B cell (primary cell): ENCODE data around the gene ESYT2. TPM values are rescaled to one million over a fixed set of nuclear protein-coding genes. Genes with fewer than 3 reads are reported as not detected.
"Not testable (repeated sequence)": the region's sequence is repeated elsewhere in the genome, so short reads cannot be mapped to it uniquely, and the experiment has no call there.

Experiments used
- ATAC-seq: fragments of 200-7000 bp; cut with Tn5 transposase; one replicate; pipeline ENCODE4 v1.10.0; 2021; ENCODE audit warnings: low read depth, mild to moderate bottlenecking, moderate number of reproducible peaks, moderate library complexity
- CTCF ChIA-PET: fragments of 350-600 bp; sonication (Branson Sonifier 250); formaldehyde crosslinking; loops from one replicate; lab custom pipeline; 2021; ENCODE audit warnings: antibody characterized with exemption, inconsistent platforms; lab: Charles Lee
- POLR2A ChIA-PET: fragments of 350-600 bp; sonication (Branson Sonifier 250); formaldehyde crosslinking; loops from one replicate; lab custom pipeline; 2021; ENCODE audit warnings: antibody characterized with exemption; lab: Charles Lee
- DNase-seq: peaks from one replicate; pipeline ENCODE4 v3.0.0; 2013
- H2AFZ ChIP-seq: 2 replicates; pipeline ENCODE4 v1.6.1; 2012; ENCODE audit warnings: mild to moderate bottlenecking, low read depth, low read length; ENCODE audit not compliant: insufficient read depth, poor library complexity, severe bottlenecking
- H3K27ac ChIP-seq, 2 donors: 1 replicate in 1 of 2; 2 replicates in 1 of 2; pipeline ENCODE4 v1.5.1; 2012 to 2013; ENCODE audit warnings: low read length in 2 of 2, mild to moderate bottlenecking in 2 of 2, moderate library complexity in 1 of 2
- H3K27me3 ChIP-seq, 4 experiments: fragments of 200-600 bp in 1 of 4; sonication (generic) in 1 of 4; replicated peaks in 1 of 4; 1 replicate in 2 of 4; 2 replicates in 2 of 4; pipeline versions ENCODE4 v1.6.1 to v1.7.0; 2013 to 2016; ENCODE audit warnings: low read length in 3 of 4, mild to moderate bottlenecking in 2 of 4, mixed read lengths in 1 of 4, moderate library complexity in 1 of 4; ENCODE audit not compliant: insufficient read depth in 4 of 4, control insufficient read depth in 3 of 4; ENCODE audit errors: control extremely low read depth in 1 of 4
- H3K36me3 ChIP-seq, 2 experiments: replicated peaks in 1 of 2; 1 replicate in 1 of 2; 2 replicates in 1 of 2; pipeline versions ENCODE4 v1.6.1 to v1.7.1; 2013; ENCODE audit warnings: low read length in 1 of 2; ENCODE audit not compliant: insufficient read depth in 2 of 2, control insufficient read depth in 1 of 2; ENCODE audit errors: control extremely low read depth in 1 of 2, extremely low read depth in 1 of 2
- H3K4me1 ChIP-seq, 2 donors: fragments of 200-600 bp in 1 of 2; sonication (generic) in 1 of 2; 1 replicate in 1 of 2; 2 replicates in 1 of 2; pipeline versions ENCODE4 v1.5.1 to v1.6.1; 2013 to 2017; ENCODE audit warnings: low read length in 2 of 2; ENCODE audit not compliant: control insufficient read depth in 2 of 2, insufficient read depth in 2 of 2
- H3K4me2 ChIP-seq: replicated peaks from 2 replicates; pipeline ENCODE3; 2012; ENCODE audit warnings: mild to moderate bottlenecking, low read depth, low read length; ENCODE audit not compliant: poor library complexity, severe bottlenecking
- H3K4me3 ChIP-seq, 5 experiments: fragments of 200-600 bp in 1 of 5; sonication (generic) in 1 of 5; 1 replicate in 3 of 5; 2 replicates in 2 of 5; pipeline versions ENCODE4 v1.5.1 to v1.7.0; 2011 to 2016; ENCODE audit warnings: low read length in 4 of 5, mild to moderate bottlenecking in 4 of 5, low read depth in 2 of 5, control low read depth in 1 of 5, moderate library complexity in 1 of 5; ENCODE audit not compliant: insufficient read depth in 1 of 5; ENCODE audit errors: control extremely low read depth in 1 of 5, extremely low read depth in 1 of 5
- H3K79me2 ChIP-seq: fragments of 200-600 bp; sonication (generic); one replicate; pipeline ENCODE4 v1.6.0; 2016; ENCODE audit warnings: low read length; ENCODE audit not compliant: control insufficient read depth, insufficient read depth
- H3K9ac ChIP-seq: fragments of 200-600 bp; sonication (generic); 2 replicates; pipeline ENCODE4 v1.6.1; 2017; ENCODE audit warnings: mild to moderate bottlenecking, low read length, moderate library complexity
- H3K9me3 ChIP-seq, 3 donors: one replicate each; pipeline versions ENCODE4 v1.6.1 to v1.7.1; 2013; ENCODE audit warnings: low read length in 2 of 3; ENCODE audit not compliant: control insufficient read depth in 2 of 3, insufficient read depth in 1 of 3; ENCODE audit errors: control extremely low read depth in 1 of 3
- H4K20me1 ChIP-seq: 2 replicates; pipeline ENCODE4 v1.6.0; 2012; ENCODE audit warnings: mild to moderate bottlenecking, low read length; ENCODE audit not compliant: insufficient read depth, control insufficient read depth, poor library complexity, severe bottlenecking
- H3K27ac Mint-ChIP-seq: one replicate; pipeline ENCODE4 v1.8.0; 2021; ENCODE audit warnings: mixed read lengths
- H3K27me3 Mint-ChIP-seq: one replicate; pipeline ENCODE4 v1.8.0; 2021; ENCODE audit warnings: mixed read lengths
- H3K4me1 Mint-ChIP-seq: one replicate; pipeline ENCODE4 v1.8.0; 2021; ENCODE audit warnings: mixed read lengths
- H3K4me3 Mint-ChIP-seq: one replicate; pipeline ENCODE4 v1.8.0; 2021; ENCODE audit warnings: mixed read lengths
- H3K9me3 Mint-ChIP-seq: one replicate; pipeline ENCODE4 v1.8.0; 2022; ENCODE audit warnings: mixed read lengths; ENCODE audit not compliant: insufficient read depth
- CTCF ChIP-seq: fragments of 200-600 bp; IDR thresholded peaks from one replicate; pipeline ENCODE4 v1.8.0; 2022; ENCODE audit warnings: antibody characterized with exemption, mild to moderate bottlenecking
- EZH2 ChIP-seq: IDR thresholded peaks from 2 replicates; pipeline ENCODE4 v1.6.1; 2012; ENCODE audit warnings: borderline replicate concordance, low read depth, mild to moderate bottlenecking, moderate library complexity, low read length; ENCODE audit not compliant: insufficient read depth, poor library complexity, severe bottlenecking
- WGBS: methylation state at CpG from one replicate; pipeline ENCODE4 v1.1.5; 2013; ENCODE audit warnings: missing lambda C conversion rate; ENCODE audit not compliant: insufficient coverage; 5-methylcytosine and 5-hydroxymethylcytosine counted together
- intact Hi-C: fragments of 100-400 bp; cut with micrococcal nuclease; formaldehyde crosslinking; loops from one replicate; pipeline ENCODE4 v1.10.0; 2022
- polyA plus RNA-seq: library from polyadenylated mRNA; depleted of rRNA; stranded (reverse); fragments of >200 nt; gene quantifications from 2 replicates; pipeline ENCODE4 v1.2.3, GENCODE V29; 2012
- total RNA-seq, 2 donors: library from RNA; stranded (reverse); fragments of 120-200 nt in 1 of 2; gene quantifications; 1 replicate in 1 of 2; 2 replicates in 1 of 2; pipeline versions ENCODE4 v1.2.3 to v1.2.4, GENCODE V29; 2013 to 2022

ESYT2 gene
- total and polyA plus RNA-seq, 2 donors (not counting 1 experiment from before 2014, with no cell fraction given) = 12.0 to 34.2 TPM

- Histone ChIP-seq H3K27ac (no peak overlapping the region), H2AFZ (no peak overlapping the region), H3K36me3 (no peaks in the 10 kb centered on the region), H4K20me1 (no peaks in the 10 kb centered on the region), H3K79me2 (peaks cover 6% of the 10 kb centered on the region), H3K27me3 (no peaks in the 10 kb centered on the region), H3K9ac (no peak overlapping the region), H3K9me3 (peaks cover 0 to 2% (median 0%) of the 10 kb centered on the region in 3 donors), H3K4me2 (no peak overlapping the region), H3K4me1 (peaks cover 0 to 7% of the 10 kb centered on the region in 2 donors), H3K4me3 (no peak overlapping the region)
- peaks cover 12% of the 10 kb centered on the region for H3K4me1 Mint-ChIP-seq
- ChIA-PET CTCF (interaction anchor here (1.0 to 5.2 kb wide), 2 partner anchors 9 to 278 kb away, joined by 3 to 123 read pairs; no protein-coding TSS in a partner anchor), POLR2A (no interaction called here)
- TF ChIP-seq EZH2 (no peak), CTCF (no peak)
- H3K27me3 Mint-ChIP-seq = no peaks in the 10 kb centered on the region
- H3K4me3 Mint-ChIP-seq = no peak overlapping the region
- WGBS = 100% methylated on average over 2 of the region's 3 CpGs
- H3K9me3 Mint-ChIP-seq = no peaks in the 10 kb centered on the region
- intact Hi-C loops = no loop called here
- no peak overlapping the region for H3K27ac Mint-ChIP-seq
- ATAC-seq (no peak), DNase-seq (no peak)
These were observed 130.6 kb downstream of the ESYT2 start for GRCh38 chr7:158698657-158699195.

GRCh38 chr7:158697597-158697996 lies 131.7 kb downstream of the ESYT2 start:
- H3K9ac ChIP-seq, POLR2A ChIA-PET, H3K4me3 Mint-ChIP-seq: not testable (repeated sequence)

More at GRCh38 chr7:158697597-158697996, 131.7 kb downstream of the ESYT2 start:
- H3K4me1 ChIP-seq, DNase-seq, ATAC-seq, H3K27ac ChIP-seq, H3K9me3 Mint-ChIP-seq, H3K79me2 ChIP-seq, H3K4me2 ChIP-seq, H3K4me1 Mint-ChIP-seq, H4K20me1 ChIP-seq, H3K36me3 ChIP-seq, H3K27me3 ChIP-seq, H2AFZ ChIP-seq, H3K9me3 ChIP-seq, H3K27me3 Mint-ChIP-seq, H3K4me3 ChIP-seq, H3K27ac Mint-ChIP-seq: not testable (repeated sequence)
- intact Hi-C loops = loop anchor here (2.0 kb wide), 1 partner anchor 159 kb away; the partner anchor contains the start of gene DYNC2I1
- WGBS = no CpG with 5 or more reads among the region's 2 CpGs
- CTCF ChIA-PET = interaction anchor here (5.2 kb wide), 1 partner anchor 279 kb away, joined by 123 read pairs; no protein-coding TSS in a partner anchor
